BLaER1 (cell line): ENCODE measurements around the gene TEKT1.
"Not testable (repeated sequence)": the region's sequence is repeated elsewhere in the genome, so short reads cannot be mapped to it uniquely, and the experiment has no call there.

Source experiments
- H3K27ac ChIP-seq: shearing (Covaris generic); formaldehyde crosslinking; 2 replicates; pipeline ENCODE4 v1.8.1; 2022
- H3K27me3 ChIP-seq: shearing (Covaris generic); formaldehyde crosslinking; 2 replicates; pipeline ENCODE4 v1.8.1; 2022
- H3K36me3 ChIP-seq: shearing (Covaris generic); formaldehyde crosslinking; 2 replicates; pipeline ENCODE4 v1.8.1; 2022
- H3K4me1 ChIP-seq: shearing (Covaris generic); formaldehyde crosslinking; 2 replicates; pipeline ENCODE4 v1.8.1; 2022
- H3K4me2 ChIP-seq: shearing (Covaris generic); formaldehyde crosslinking; 2 replicates; pipeline ENCODE4 v1.8.1; 2022
- H3K4me3 ChIP-seq: shearing (Covaris generic); formaldehyde crosslinking; 2 replicates; pipeline ENCODE4 v1.8.1; 2022
- H3K9ac ChIP-seq: shearing (Covaris generic); formaldehyde crosslinking; 2 replicates; pipeline ENCODE4 v1.8.1; 2022
- H3K9me3 ChIP-seq: shearing (Covaris generic); formaldehyde crosslinking; 2 replicates; pipeline ENCODE4 v1.8.1; 2022
- H4K20me1 ChIP-seq: shearing (Covaris generic); formaldehyde crosslinking; 2 replicates; pipeline ENCODE4 v1.8.1; 2022
- Cebpa-rat ChIP-seq: shearing (Covaris generic); IDR thresholded peaks from 2 replicates; pipeline ENCODE4 v1.8.1; 2022

The TEKT1 gene

DNA sequence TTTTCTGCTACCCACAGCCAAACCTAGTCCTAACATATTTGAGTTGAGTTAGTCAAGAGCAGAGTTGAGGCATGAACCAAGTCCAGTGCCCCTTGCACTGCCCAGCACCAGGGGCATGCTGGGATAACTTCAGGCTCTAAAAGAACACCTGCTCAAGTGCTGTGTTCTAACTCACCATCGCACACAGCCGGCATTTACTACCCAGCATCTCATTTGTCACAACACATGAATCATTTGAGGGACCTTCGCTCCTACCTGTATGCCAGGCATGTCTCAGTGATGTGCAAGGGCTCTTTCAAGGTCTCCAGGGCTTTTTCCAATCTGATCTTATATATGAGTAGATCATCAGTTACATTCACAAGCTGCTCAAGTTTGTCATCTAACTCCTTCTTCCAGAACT, 12.6 kb downstream of the TEKT1 start:
- Histone ChIP-seq H4K20me1 (no peaks in the 10 kb centered on the region), H3K9ac (no peak overlapping the region), H3K27ac (no peak overlapping the region), H3K4me3 (no peak overlapping the region), H3K9me3 (no peaks in the 10 kb centered on the region), H3K27me3 (no peaks in the 10 kb centered on the region), H3K36me3 (no peaks in the 10 kb centered on the region), H3K4me1 (no peaks in the 10 kb centered on the region), H3K4me2 (no peak overlapping the region)
- no peak for TF ChIP-seq Cebpa-rat

DNA sequence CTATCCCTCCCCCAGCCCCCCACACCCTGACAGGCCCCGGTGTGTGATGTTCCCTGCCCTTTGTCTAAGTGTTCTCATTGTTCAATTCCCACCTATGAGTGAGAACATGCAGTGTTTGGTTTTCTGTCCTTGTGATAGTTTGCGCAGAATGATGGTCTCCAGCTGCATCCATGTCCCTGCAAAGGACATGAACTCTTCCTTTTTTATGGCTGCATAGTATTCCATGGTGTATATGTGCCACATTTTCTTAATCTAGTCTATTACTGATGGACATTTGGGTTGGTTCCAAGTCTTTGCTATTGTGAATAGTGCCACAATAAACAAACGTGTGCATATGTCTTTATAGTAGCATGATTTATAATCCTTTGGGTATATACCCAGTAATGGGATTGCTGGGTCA, 15.2 kb downstream of the TEKT1 start:
- not testable (repeated sequence) for H3K9ac ChIP-seq, H3K27ac ChIP-seq

DNA sequence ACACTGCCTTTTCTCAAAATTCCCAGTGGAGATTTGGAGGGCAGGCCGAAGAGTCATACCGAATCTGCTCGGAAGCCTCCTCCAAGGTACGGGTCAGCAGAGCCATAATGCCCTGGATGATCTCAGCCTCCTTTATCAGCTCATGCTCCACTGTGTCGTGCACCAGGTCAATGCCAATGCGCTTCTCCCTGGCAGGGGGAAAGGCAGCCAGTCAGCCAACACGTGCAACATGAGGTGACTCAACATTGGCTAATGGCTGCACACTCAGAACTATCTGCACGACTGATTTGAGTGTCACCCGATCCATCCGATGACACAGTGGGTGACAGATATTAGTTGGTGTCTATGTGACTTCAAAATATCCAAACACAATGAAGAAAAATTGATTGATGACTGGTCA, 15.8 kb downstream of the TEKT1 start:
- Histone ChIP-seq H3K4me3 (no peak overlapping the region), H3K27me3 (no peaks in the 10 kb centered on the region), H3K9ac (no peak overlapping the region), H3K4me2 (no peak overlapping the region), H3K4me1 (no peaks in the 10 kb centered on the region), H3K9me3 (no peaks in the 10 kb centered on the region), H3K36me3 (no peaks in the 10 kb centered on the region), H3K27ac (no peak overlapping the region), H4K20me1 (no peaks in the 10 kb centered on the region)
- TF ChIP-seq Cebpa-rat: no peak

More for the DNA sequence above, 15.2 kb downstream of the TEKT1 start:
- not testable (repeated sequence) for H3K9me3 ChIP-seq, H3K4me1 ChIP-seq, H3K27me3 ChIP-seq, H4K20me1 ChIP-seq, H3K4me2 ChIP-seq, H3K4me3 ChIP-seq, H3K36me3 ChIP-seq

DNA sequence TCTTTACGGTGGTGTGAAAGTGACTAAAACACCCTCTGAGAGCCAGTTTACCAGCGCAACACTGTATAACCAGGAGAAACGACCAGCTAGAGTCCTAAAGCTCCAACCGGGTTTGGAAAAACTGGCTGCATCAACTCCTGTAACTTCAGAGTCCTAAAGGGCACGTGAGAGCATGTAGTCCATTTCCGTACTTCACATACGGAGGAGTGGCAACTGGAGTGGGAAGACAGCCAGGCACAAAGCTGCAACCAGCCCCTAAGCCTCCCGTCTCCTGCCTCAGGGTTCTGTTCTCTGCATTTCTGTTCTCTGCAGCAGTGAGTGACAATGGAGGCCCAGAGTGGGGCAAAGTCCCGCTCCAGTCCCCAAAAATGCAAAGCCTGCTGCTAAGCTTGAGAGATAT, 19.2 kb downstream of the TEKT1 start:
- Histone ChIP-seq H3K4me2 (no peak overlapping the region), H3K4me3 (no peak overlapping the region), H3K27ac (no peak overlapping the region), H3K9ac (no peak overlapping the region), H3K27me3 (no peaks in the 10 kb centered on the region), H3K4me1 (no peaks in the 10 kb centered on the region), H3K9me3 (no peaks in the 10 kb centered on the region), H4K20me1 (no peaks in the 10 kb centered on the region), H3K36me3 (no peaks in the 10 kb centered on the region)
- TF ChIP-seq Cebpa-rat: no peak

DNA sequence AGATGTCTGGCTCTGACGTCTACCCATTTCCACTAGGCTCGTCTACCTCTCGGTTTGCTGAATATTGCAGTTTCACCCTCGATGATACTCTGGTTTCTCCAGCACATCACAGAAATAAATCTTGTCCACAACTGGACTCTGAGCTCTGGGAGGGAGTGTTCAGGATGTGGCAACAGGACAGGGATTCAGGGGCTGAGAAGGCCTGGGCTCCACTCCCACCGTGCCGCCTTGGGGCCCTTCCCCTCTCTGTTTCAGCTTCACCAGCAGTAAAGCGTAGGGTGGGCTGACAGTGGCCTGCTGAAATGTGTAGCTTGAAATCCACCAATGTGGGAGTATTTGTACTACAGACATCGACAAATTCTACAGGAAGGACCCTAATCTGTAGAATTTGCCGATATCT, 20.0 kb downstream of the TEKT1 start:
- Histone ChIP-seq H3K4me3 (no peak overlapping the region), H3K4me1 (no peaks in the 10 kb centered on the region), H3K4me2 (no peak overlapping the region), H4K20me1 (no peaks in the 10 kb centered on the region), H3K27me3 (no peaks in the 10 kb centered on the region), H3K9me3 (no peaks in the 10 kb centered on the region), H3K27ac (no peak overlapping the region), H3K36me3 (no peaks in the 10 kb centered on the region), H3K9ac (no peak overlapping the region)
- TF ChIP-seq Cebpa-rat: no peak

DNA sequence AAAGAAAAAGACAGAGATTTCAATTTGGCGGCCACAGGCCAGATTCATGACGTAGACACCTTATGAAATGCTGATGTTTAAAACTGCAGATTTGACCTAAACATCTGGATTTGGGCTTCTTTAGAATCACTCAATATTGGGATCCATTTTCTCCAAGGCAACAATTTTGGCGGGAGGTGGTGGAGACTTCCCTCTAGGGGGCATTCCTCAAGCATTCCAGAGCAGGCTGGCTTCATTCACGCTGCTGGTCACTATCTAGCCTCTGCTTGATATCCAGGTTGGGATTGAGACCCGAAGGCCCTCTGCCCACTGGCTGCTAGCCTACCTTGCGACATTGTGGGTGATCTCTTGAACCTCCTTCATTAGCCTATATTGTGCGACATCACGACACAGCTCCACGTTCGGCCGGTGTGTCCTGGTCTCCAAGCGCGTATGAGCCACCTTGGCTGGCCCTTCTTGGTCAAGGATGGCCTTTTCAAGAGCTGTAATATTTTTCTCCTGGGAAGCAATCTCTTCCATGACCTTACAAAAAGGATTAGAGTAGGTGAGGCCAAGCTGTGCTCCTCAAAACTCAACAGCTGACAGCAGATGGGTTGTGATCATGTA, 31.0 kb downstream of the TEKT1 start:
- no peak overlapping the region for H3K4me2 ChIP-seq

DNA sequence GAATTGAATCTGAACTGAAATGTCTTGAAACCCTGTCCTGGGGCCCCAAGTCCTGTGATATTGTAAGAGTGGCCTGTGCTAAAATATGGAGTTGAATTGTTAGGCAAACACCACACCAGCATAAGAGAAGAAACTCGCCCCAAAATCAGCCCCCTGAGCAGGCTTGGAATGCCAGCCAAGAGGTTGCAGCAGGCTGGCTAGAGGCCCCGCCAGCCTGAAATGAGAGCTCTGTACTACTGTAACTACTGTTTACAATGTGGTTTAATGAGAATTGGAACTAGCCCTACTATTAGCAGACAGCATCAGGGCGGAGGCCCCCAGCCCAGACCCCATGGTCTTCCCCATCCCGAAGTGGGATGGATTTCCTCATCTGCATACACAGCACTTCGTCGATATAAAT, 31.8 kb downstream of the TEKT1 start:
- Histone ChIP-seq H3K4me3 (no peak overlapping the region), H3K9me3 (no peaks in the 10 kb centered on the region), H3K36me3 (no peaks in the 10 kb centered on the region), H3K4me2 (no peak overlapping the region), H3K9ac (no peak overlapping the region), H3K4me1 (no peaks in the 10 kb centered on the region), H3K27me3 (no peaks in the 10 kb centered on the region), H3K27ac (no peak overlapping the region), H4K20me1 (no peaks in the 10 kb centered on the region)
- TF ChIP-seq Cebpa-rat: no peak

More for the DNA sequence above, 31.0 kb downstream of the TEKT1 start:
- Histone ChIP-seq H3K9me3 (no peaks in the 10 kb centered on the region), H3K27ac (no peak overlapping the region), H3K9ac (no peak overlapping the region), H4K20me1 (no peaks in the 10 kb centered on the region), H3K36me3 (no peaks in the 10 kb centered on the region), H3K4me3 (no peak overlapping the region), H3K4me1 (no peaks in the 10 kb centered on the region), H3K27me3 (no peaks in the 10 kb centered on the region)
- TF ChIP-seq Cebpa-rat: no peak

DNA sequence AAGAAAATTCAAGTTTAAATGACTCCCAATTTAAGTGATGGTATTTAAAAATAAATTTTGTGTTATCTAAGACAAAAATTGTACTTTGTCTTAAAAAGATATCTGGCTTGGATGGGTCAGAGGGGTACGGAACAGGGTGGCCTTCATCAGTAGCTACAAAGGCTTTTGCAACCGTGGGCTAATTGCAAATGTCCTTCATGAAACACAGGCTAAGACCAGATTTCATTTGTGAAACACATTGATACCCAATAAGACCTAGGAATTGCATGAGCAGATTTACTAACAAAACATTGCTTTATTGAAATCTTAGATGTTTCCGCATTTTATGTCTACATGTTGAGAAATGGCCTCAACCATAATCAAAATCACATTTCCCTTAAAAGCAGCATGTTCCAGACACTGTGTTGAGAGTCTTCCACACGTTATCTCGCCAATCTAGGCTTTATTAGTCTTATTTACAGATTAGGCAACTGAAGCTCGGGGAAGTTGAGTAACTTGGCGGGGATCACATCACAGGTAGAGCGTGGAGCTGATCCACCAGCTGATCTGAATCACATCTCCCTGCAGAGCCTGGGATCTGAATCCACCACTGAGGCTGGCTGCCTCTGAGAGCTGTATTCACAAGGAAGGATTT, 33.7 kb downstream of the TEKT1 start:
- Histone ChIP-seq H4K20me1 (no peaks in the 10 kb centered on the region), H3K4me2 (no peak overlapping the region), H3K4me3 (no peak overlapping the region), H3K9ac (no peak overlapping the region), H3K27ac (no peak overlapping the region), H3K4me1 (no peaks in the 10 kb centered on the region), H3K36me3 (no peaks in the 10 kb centered on the region), H3K27me3 (no peaks in the 10 kb centered on the region), H3K9me3 (no peaks in the 10 kb centered on the region)
- TF ChIP-seq Cebpa-rat: no peak

DNA sequence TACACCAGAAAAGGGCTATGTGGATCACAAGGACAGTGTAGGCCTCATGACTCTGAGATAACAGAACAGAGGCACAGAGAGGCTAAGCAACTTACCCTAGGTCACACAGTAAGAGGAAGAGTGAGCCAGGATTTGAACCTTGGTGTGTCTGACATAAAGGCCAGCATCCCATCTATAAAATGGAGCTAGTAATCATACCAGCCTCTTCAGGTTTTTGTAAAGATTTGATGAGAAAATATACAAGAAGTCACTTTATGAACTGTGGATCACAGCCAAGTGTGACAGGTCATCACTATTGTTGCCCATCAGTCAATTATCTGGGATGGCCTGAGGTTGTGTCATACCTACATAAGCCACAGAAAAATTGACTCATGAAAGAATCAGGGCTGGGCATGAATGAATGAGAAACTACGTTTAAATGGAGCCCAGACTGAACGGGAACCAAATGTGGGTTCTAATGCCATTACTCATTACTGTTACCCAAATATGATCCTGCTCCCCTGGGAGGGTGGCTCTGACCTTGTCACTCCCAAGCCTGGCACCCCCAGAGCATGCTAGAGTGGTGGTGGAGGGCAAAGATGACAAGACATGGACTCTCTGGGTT, 34.5 kb downstream of the TEKT1 start:
- Histone ChIP-seq H3K9ac (no peak overlapping the region), H3K27ac (no peak overlapping the region)

DNA sequence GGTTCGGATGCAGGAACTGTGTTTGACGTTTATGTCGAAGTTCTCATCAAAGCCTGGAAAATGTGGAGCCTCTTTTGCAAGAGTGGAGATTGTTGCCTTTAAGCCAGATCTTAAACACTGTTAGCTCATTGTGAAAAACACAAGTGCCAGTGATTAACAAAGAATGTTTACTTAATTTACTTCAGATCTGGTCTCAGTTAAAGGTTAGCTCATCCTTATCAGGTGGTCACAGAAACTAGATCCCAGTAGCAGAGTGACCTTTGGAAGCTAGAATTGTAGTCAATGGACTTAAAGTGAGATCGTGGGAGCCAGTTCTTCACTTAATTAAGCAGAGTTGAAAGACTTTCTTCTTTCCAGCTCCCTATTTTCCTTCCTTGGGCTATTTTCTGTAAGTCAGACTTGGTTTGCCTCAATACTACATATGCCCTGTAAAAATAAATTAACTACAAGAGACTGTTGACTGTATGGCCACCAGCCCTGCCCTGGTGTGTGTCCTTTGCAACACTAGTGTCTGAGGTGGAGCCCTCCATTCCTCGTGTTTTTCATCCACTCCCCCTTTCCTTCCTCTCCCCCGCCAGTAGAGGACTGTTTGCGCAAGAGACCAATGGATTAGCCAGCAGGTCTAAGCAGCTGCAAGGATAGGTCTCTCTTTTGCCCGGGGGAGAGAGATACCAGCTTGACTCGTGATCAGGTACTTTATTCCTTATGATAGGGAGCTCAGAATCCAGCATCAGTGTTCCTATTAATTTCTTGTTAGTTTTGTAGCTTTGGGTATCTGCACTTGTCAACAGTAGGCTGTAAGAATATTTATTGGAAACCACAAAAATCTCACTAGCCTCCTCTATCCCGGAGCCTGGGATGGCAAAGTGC, 35.3 kb downstream of the TEKT1 start:
- Histone ChIP-seq H3K4me2 (no peak overlapping the region), H4K20me1 (no peaks in the 10 kb centered on the region), H3K4me3 (no peak overlapping the region), H3K4me1 (no peaks in the 10 kb centered on the region), H3K36me3 (no peaks in the 10 kb centered on the region), H3K27ac (no peak overlapping the region), H3K27me3 (no peaks in the 10 kb centered on the region), H3K9me3 (no peaks in the 10 kb centered on the region), H3K9ac (no peak overlapping the region)
- no peak for TF ChIP-seq Cebpa-rat

More for the DNA sequence above, 34.5 kb downstream of the TEKT1 start:
- no peak for TF ChIP-seq Cebpa-rat
- H4K20me1 ChIP-seq: no peaks in the 10 kb centered on the region
- no peak overlapping the region for H3K4me2 ChIP-seq
- H3K9me3 ChIP-seq: no peaks in the 10 kb centered on the region
- H3K36me3 ChIP-seq: no peaks in the 10 kb centered on the region
- no peak overlapping the region for H3K4me3 ChIP-seq
- no peaks in the 10 kb centered on the region for H3K27me3 ChIP-seq
- no peaks in the 10 kb centered on the region for H3K4me1 ChIP-seq
